HPDE6-E6E7 (cell line): Measurements from ENCODE around the gene BEST4.
"Not testable (repeated sequence)": the region's sequence is repeated elsewhere in the genome, so short reads cannot be mapped to it uniquely, and the experiment has no call there.

ENCODE experiments used
- DNase-seq: peaks from one replicate; pipeline ENCODE4 v3.0.0; 2011; ENCODE audit warnings: missing footprints; ENCODE audit errors: extremely low spot score

Gene BEST4

DNA sequence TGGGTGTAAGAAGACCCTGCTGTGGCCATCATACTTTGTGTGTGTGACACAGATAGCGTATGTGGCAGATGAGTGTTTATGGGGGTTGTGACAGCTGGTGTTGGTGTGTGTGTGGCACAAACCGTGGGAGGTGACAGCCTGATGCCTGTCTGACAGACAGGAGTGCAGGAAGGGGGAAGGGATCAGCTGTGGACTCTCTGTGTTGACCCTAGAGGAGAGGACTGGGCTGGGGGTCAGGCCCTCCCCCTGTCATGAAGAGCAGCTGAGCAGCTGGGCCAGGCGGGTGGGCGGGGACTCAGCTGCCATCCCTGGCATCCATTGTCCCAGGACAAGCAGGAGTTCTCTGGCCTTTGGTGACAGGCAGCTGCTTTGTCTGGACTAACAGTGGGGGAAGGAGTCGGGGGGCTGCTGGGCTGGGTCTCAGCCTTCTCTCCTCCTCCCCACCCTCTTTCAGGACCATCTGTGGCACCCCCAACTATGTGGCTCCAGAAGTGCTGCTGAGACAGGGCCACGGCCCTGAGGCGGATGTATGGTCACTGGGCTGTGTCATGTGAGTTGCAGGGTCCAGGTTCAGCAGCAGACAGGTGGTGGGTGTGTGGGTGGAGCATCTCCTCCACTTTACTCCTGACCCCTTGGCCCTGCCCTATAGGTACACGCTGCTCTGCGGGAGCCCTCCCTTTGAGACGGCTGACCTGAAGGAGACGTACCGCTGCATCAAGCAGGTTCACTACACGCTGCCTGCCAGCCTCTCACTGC is 14.5 kb upstream of the BEST4 start:
- DNase-seq, result no peak

GRCh38 chr1:44801491-44802305 is 13.7 kb upstream of the BEST4 start:
- no peak for DNase-seq

- DNase-seq, result peak; percentile 88
Measured at GRCh38 chr1:44799770-44800584, 12.0 kb upstream of the BEST4 start, which contains the start of gene PLK3. TSS of gene PLK3 (plus strand) at chr1:44800377. CDS start at chr1:44800464, 87 bp downstream.

GRCh38 chr1:44798481-44799365 is 10.8 kb upstream of the BEST4 start:
- no peak for DNase-seq

DNA sequence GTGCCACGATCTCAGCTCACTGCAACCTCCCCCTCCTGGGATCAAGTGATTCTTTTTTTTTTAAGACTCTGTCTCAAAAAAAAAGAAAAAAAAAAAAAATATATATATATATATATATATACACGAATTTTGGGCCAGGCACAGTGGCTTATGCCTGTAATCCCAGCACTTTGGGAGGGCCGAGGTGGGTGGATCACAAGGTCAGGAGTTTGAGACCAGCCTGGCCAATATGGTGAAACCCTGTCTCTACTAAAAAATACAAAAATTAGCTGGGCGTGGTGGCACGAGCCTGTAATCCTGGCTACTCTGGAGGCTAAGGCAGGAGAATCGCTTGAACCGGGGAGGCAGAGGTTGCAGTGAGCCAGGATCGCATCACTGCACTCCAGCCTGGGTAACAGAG is 9.9 kb upstream of the BEST4 start:
- DNase-seq, result not testable (repeated sequence)

- DNase-seq, result no peak
Measured at GRCh38 chr1:44792736-44793502, 4.9 kb upstream of the BEST4 start.

GRCh38 chr1:44790968-44791801 is 3.2 kb upstream of the BEST4 start:
- DNase-seq, result no peak

- no peak for DNase-seq
Measured at GRCh38 chr1:44787506-44787905, 464 bp downstream of the BEST4 start.

- DNase-seq, result no peak
Measured at GRCh38 chr1:44786841-44787426, 1.0 kb downstream of the BEST4 start.

DNA sequence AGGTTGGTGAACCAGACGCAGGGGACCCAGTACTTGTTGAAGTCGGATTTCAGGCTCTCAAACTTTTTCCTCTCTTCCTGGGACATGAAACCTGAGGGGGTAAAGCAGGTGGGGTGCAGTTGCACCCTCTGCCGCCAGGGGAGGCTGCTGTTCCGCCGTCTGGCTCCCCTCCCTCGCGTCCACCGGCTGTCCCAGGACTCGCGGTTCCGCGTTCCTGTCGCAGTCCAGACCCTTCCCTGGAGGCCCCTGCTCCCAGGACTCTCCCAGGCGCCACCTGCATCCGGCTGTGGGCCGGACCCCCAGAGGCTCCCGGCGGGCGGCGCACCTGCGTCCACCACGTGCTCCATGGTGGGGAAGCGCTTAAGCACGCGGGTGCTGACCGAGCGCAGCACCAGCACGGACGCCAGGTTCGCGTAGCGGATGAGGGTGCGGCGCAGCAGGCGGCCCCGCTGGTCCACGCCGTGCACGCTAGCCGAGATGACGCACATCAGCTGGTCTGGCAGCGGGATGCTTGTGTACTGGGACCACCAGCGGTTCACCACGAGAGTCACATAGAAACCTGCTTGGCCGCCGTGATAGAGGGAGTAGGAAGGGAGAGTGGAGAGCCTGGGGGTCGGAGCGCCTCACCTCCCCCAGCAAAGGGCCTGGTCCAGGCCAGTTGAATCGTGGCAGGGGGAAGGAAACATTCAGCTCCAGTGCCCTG is 1.7 kb downstream of the BEST4 start:
- no peak for DNase-seq

DNA sequence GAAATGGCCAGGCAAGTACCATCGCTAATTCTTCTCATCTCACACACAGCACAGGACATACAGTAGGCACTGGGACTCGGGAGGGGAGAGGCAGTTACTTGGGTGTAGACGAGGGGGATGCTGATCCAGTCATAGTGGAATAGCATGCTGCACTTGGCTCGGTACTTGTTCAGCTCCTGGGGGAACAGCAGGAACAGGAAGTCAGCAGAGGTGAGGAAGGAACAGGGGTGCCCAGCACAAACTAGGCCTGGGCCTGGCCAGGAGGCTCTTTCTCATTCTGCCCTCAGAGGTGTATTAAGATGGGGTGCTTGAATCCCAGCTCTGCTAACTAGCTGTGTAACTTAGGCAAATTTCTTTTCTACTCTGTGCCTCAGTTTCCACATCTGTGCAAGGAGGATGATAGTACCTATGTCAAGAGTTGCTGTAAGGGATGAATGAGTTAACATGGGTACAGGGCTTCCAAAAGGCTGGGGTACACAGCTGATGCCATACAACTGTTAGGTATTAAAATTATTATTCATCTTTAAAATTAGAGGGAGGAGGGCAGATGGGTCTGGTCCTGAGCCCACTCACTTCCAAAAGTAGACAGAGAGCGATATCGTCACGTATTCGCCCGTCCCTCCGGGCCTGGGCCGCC is 2.4 kb downstream of the BEST4 start:
- DNase-seq, result no peak

GRCh38 chr1:44785029-44785380 is 3.0 kb downstream of the BEST4 start:
- DNase-seq, result no peak

GRCh38 chr1:44784094-44785028 is 3.6 kb downstream of the BEST4 start:
- no peak for DNase-seq

DNA sequence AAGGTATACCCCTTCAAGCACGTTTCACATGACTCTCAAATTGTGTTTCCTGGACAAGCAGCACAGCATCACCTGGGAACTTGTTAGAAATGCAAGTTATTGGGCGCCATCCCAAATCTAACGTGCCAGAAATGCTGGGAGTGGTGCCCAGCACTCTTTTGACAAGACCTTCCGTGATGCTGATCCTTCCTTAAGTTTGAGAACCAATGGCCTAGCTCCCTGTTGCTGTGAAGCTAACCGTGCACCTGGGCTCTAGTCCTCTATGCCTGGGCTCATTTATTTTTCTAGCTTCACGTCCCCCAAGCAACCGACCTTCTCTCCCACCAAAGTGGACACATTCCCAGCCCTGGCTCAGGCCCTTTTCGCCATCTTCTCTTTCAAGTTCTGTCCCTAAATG is 4.3 kb downstream of the BEST4 start:
- DNase-seq, result no peak

GRCh38 chr1:44780583-44781121 is 7.3 kb downstream of the BEST4 start:
- DNase-seq, result no peak

- no peak for DNase-seq
Measured at GRCh38 chr1:44778705-44779576, 9.0 kb downstream of the BEST4 start.
